ENCODE data around the gene LARGE2.

The LARGE2 gene

GRCh38 chr11:45892856-45893255 is 29.6 kb upstream of the LARGE2 start:
- ATAC-seq (ENCODE audit: insufficient read depth, low read depth): no peak

DNA sequence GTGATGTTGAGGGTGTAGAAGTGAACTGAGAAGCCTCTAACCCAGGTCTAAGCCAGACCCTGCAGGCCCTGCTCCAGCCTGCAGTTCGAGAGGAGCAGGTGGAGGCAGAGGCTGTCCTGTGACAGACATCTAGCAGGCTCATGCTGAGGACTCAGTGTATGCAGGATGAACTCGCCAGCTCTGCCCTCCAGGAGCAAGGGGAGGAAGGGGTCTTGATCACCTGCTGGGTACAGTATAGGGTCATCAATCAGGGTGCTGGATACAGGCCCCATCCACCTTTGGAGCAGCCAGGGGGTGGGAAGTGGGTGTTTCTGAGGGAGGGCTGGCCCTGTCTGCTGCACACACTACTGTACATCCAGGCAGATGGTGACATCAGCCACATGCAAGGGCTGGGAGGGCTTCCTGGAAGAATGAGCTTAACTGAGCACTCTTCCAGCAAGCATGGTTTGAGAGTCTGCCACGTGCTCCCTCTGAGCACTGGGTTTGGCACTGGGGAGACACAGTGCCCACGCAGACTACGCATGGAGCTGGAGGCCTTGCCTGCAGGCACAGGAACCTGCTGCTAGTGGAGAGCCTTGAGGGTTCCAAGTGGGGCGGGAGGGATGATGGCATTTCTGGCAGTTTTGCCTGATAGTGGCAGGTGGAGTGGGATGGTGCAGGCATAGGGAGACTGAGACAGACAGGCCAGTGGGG is 27.8 kb upstream of the LARGE2 start:
- ATAC-seq (ENCODE audit: insufficient read depth, low read depth): 0 out of 3 replicates have a peak, but pooled peaks have one; percentile 23
- Histone ChIP-seq H4K20me1 (ENCODE audit: insufficient read depth, low read length) (peaks cover 5% of the 10 kb centered on the region; the same call in 1 of the 2 replicates), H3K79me2 (ENCODE audit: insufficient read depth, low read length) (no peaks in the 10 kb centered on the region), H3K36me3 (ENCODE audit: insufficient read depth, low read length) (no peaks in the 10 kb centered on the region), H3K4me1 (ENCODE audit: insufficient read depth, low read length) (no peaks in the 10 kb centered on the region), H3K4me3 (ENCODE audit: low read depth in 1 of 2, low read length in 2 of 2) (no peak overlapping the region), H3K27ac (ENCODE audit: low read length) (no peak overlapping the region), H3K9ac (ENCODE audit: low read depth, low read length) (no peak overlapping the region), H2AFZ (ENCODE audit: low read depth, low read length) (no peak overlapping the region), H3K4me2 (ENCODE audit: insufficient read depth, low read length) (no peak overlapping the region), H3K27me3 (ENCODE audit: insufficient read depth, low read length, poor library complexity) (no peaks in the 10 kb centered on the region), H3K9me3 (ENCODE audit: insufficient read depth, low read length, severe bottlenecking) (no peaks in the 10 kb centered on the region)
- DNase-seq: no peak
- TF ChIP-seq CTCF (IDR thresholded peaks at IDR 0.05; ENCODE audit: borderline replicate concordance, extremely low read depth, low read length, poor library complexity, severe bottlenecking): no peak
- TF ChIP-seq EZH2 (IDR thresholded peaks at IDR 0.05; ENCODE audit: borderline replicate concordance, low read depth, low read length, severe bottlenecking): no peak

More at GRCh38 chr11:45892856-45893255, 29.6 kb upstream of the LARGE2 start:
- no peaks in the 10 kb centered on the region; the same call in 1 of the 2 replicates for H4K20me1 ChIP-seq (ENCODE audit: insufficient read depth, low read length)
- no peaks in the 10 kb centered on the region for H3K9me3 ChIP-seq (ENCODE audit: insufficient read depth, low read length, severe bottlenecking)
- no peak overlapping the region for H3K4me2 ChIP-seq (ENCODE audit: insufficient read depth, low read length)
- no peak overlapping the region for H3K27ac ChIP-seq (ENCODE audit: low read length)
- no peaks in the 10 kb centered on the region for H3K79me2 ChIP-seq (ENCODE audit: insufficient read depth, low read length)
- no peaks in the 10 kb centered on the region for H3K27me3 ChIP-seq (ENCODE audit: insufficient read depth, low read length, poor library complexity)
- TF ChIP-seq EZH2 (IDR thresholded peaks at IDR 0.05; ENCODE audit: borderline replicate concordance, low read depth, low read length, severe bottlenecking): no peak
- TF ChIP-seq CTCF (IDR thresholded peaks at IDR 0.05; ENCODE audit: borderline replicate concordance, extremely low read depth, low read length, poor library complexity, severe bottlenecking): no peak
- H3K4me3 ChIP-seq (ENCODE audit: low read depth in 1 of 2, low read length in 2 of 2): no peak overlapping the region
- H3K36me3 ChIP-seq (ENCODE audit: insufficient read depth, low read length): no peaks in the 10 kb centered on the region
- H3K4me1 ChIP-seq (ENCODE audit: insufficient read depth, low read length): no peaks in the 10 kb centered on the region
- no peak for DNase-seq
- no peak overlapping the region for H2AFZ ChIP-seq (ENCODE audit: low read depth, low read length)
- no peak overlapping the region for H3K9ac ChIP-seq (ENCODE audit: low read depth, low read length)

- H2AFZ ChIP-seq (ENCODE audit: low read depth, low read length): no peak overlapping the region
Measured at GRCh38 chr11:45895553-45896259, 26.8 kb upstream of the LARGE2 start.

More at GRCh38 chr11:45895553-45896259, 26.8 kb upstream of the LARGE2 start:
- no peaks in the 10 kb centered on the region for H3K79me2 ChIP-seq (ENCODE audit: insufficient read depth, low read length)
- no peak for DNase-seq
- ATAC-seq (ENCODE audit: insufficient read depth, low read depth): no peak
- H3K27ac ChIP-seq (ENCODE audit: low read length): no peak overlapping the region
- peaks cover 5% of the 10 kb centered on the region; the same call in 1 of the 2 replicates for H4K20me1 ChIP-seq (ENCODE audit: insufficient read depth, low read length)
- no peak overlapping the region for H3K4me3 ChIP-seq (ENCODE audit: low read depth in 1 of 2, low read length in 2 of 2)
- no peak overlapping the region for H3K4me2 ChIP-seq (ENCODE audit: insufficient read depth, low read length)
- no peak overlapping the region for H3K9ac ChIP-seq (ENCODE audit: low read depth, low read length)
- no peaks in the 10 kb centered on the region for H3K36me3 ChIP-seq (ENCODE audit: insufficient read depth, low read length)
- no peaks in the 10 kb centered on the region for H3K27me3 ChIP-seq (ENCODE audit: insufficient read depth, low read length, poor library complexity)
- no peaks in the 10 kb centered on the region for H3K4me1 ChIP-seq (ENCODE audit: insufficient read depth, low read length)
- H3K9me3 ChIP-seq (ENCODE audit: insufficient read depth, low read length, severe bottlenecking): no peaks in the 10 kb centered on the region
- TF ChIP-seq EZH2 (IDR thresholded peaks at IDR 0.05; ENCODE audit: borderline replicate concordance, low read depth, low read length, severe bottlenecking) (no peak), CTCF (IDR thresholded peaks at IDR 0.05; ENCODE audit: borderline replicate concordance, extremely low read depth, low read length, poor library complexity, severe bottlenecking) (no peak)

All from DND-41 (cell line).